ENCODE measurements around the gene MED26.
A peak's percentile ranks its signal among the peaks of the same experiment; 100 is the strongest.

MED26 gene

GRCh38 chr19:16661480-16662034 lies 33.6 kb upstream of the MED26 start:
- peak overlapping the region; percentile 67 for H3K27ac ChIP-seq

DNA sequence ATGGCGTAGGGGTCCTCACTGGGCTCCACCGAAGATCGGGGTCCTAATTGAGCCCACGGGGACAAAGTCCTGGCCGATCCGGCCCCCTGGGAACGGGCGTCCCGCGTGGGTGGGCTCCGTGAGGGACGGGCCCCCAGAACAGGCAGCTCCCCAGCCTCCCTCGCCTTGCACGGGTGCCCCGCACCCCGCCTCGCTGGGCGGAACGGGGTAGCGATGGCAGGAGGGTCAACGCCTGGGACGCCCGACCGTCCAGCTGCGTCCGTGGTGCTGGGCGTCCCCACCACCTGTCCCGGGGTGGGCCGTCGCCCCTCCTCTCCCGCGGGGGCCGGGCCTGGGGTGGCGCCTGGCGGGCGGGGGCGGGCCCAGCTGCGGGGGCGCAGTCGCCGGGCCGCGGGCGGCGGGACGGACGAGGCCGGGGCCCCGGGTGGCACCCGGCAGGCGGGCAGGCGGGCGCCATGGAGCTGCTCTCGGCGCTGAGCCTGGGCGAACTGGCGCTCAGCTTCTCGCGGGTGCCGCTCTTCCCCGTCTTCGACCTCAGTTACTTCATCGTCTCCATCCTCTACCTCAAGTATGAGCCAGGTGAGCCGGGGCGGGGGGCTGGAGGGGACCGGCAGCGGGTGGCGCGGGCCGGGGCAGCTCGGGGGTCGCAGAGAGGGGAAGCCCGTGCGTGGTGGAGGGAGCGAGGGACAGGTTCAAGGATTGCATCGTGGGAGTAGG lies 32.9 kb upstream of the MED26 start, which contains the start of gene TMEM38A:
TMEM38A (plus strand) TSS at position 377 of the 717 bp plus-strand sequence; CDS start at position 456, 79 bp downstream.
- H3K9me3 ChIP-seq (ENCODE audit: control insufficient read depth, low read length), result no peaks in the 10 kb centered on the region
- H3K27me3 ChIP-seq (ENCODE audit: control insufficient read depth, insufficient read depth, low read length), result no peaks in the 10 kb centered on the region
- peak within 1 kb of the TSS; percentile 96 for H2AFZ ChIP-seq
- H3K27ac ChIP-seq, result peak within 1 kb of the TSS; percentile 90
- peak within 1 kb of the TSS; percentile 100 for H3K4me2 ChIP-seq (ENCODE audit: low read length)
- TF ChIP-seq CTCF (IDR thresholded peaks at IDR 0.05), result no peak
- H3K36me3 ChIP-seq (ENCODE audit: control insufficient read depth, insufficient read depth, low read length), result no peaks in the 10 kb centered on the region
- peak within 1 kb of the TSS; percentile 98 for H3K4me3 ChIP-seq (ENCODE audit: low read depth, low read length)
- peaks cover 27% of the 10 kb centered on the region for H3K79me2 ChIP-seq
- peaks cover 2% of the 10 kb centered on the region for H3K4me1 ChIP-seq
- H3K9ac ChIP-seq, result no peak within 1 kb of the TSS

More at GRCh38 chr19:16661480-16662034, 33.6 kb upstream of the MED26 start:
- Histone ChIP-seq H3K79me2 (peaks cover 23% of the 10 kb centered on the region), H3K4me3 (ENCODE audit: low read depth, low read length) (peak overlapping the region; percentile 52), H3K36me3 (ENCODE audit: control insufficient read depth, insufficient read depth, low read length) (no peaks in the 10 kb centered on the region), H3K4me1 (peaks cover 2% of the 10 kb centered on the region), H2AFZ (peak overlapping the region; percentile 89), H3K9ac (no peak overlapping the region), H3K9me3 (ENCODE audit: control insufficient read depth, low read length) (no peaks in the 10 kb centered on the region), H3K4me2 (ENCODE audit: low read length) (peak overlapping the region; percentile 82), H3K27me3 (ENCODE audit: control insufficient read depth, insufficient read depth, low read length) (no peaks in the 10 kb centered on the region)
- TF ChIP-seq CTCF (IDR thresholded peaks at IDR 0.05), result no peak

- no peaks in the 10 kb centered on the region for H3K36me3 ChIP-seq (ENCODE audit: control insufficient read depth, insufficient read depth, low read length)
- TF ChIP-seq CTCF (IDR thresholded peaks at IDR 0.05), result peak; percentile 14
- peak within 1 kb of the TSS; percentile 100 for H3K4me2 ChIP-seq (ENCODE audit: low read length)
- no peaks in the 10 kb centered on the region for H3K27me3 ChIP-seq (ENCODE audit: control insufficient read depth, insufficient read depth, low read length)
- H3K4me3 ChIP-seq (ENCODE audit: low read depth, low read length), result peak within 1 kb of the TSS; percentile 98
- H3K27ac ChIP-seq, result peak within 1 kb of the TSS; percentile 90
- peak within 1 kb of the TSS; percentile 96 for H2AFZ ChIP-seq
- H3K4me1 ChIP-seq, result peaks cover 2% of the 10 kb centered on the region
- no peaks in the 10 kb centered on the region for H3K9me3 ChIP-seq (ENCODE audit: control insufficient read depth, low read length)
- H3K9ac ChIP-seq, result no peak within 1 kb of the TSS
- H3K79me2 ChIP-seq, result peaks cover 30% of the 10 kb centered on the region
These were observed 32.1 kb upstream of the MED26 start, which contains the start of gene SMIM7 for GRCh38 chr19:16659832-16660708. Gene SMIM7 (minus strand): TSS chr19:16660144. CDS start chr19:16660110, 34 bp downstream.

DNA sequence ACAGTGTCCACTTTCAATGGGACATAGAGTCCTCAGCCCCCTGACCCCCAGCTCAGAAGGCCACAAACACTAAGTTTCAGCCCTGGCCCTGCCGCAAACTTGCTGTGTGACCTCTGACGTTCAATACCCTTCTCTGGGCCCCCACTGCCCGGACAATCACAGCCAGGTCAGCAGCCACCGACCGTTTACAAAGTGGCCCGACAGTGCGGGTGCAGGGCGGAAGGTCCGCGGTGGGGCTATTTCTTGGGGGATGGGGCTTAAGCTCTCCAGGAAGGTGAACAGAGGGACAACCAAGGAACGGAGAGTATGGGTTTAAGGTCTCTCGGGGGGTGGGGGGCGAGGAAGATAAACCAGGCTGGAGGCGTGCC lies 31.4 kb upstream of the MED26 start:
- Histone ChIP-seq H3K36me3 (ENCODE audit: control insufficient read depth, insufficient read depth, low read length) (no peaks in the 10 kb centered on the region), H3K79me2 (peaks cover 32% of the 10 kb centered on the region), H2AFZ (peak overlapping the region; percentile 96), H3K4me1 (peaks cover 2% of the 10 kb centered on the region), H3K9ac (no peak overlapping the region), H3K9me3 (ENCODE audit: control insufficient read depth, low read length) (no peaks in the 10 kb centered on the region), H3K27me3 (ENCODE audit: control insufficient read depth, insufficient read depth, low read length) (no peaks in the 10 kb centered on the region), H3K4me3 (ENCODE audit: low read depth, low read length) (peak overlapping the region; percentile 98), H3K4me2 (ENCODE audit: low read length) (peak overlapping the region; percentile 100), H3K27ac (peak overlapping the region; percentile 90)
- TF ChIP-seq CTCF (IDR thresholded peaks at IDR 0.05), result no peak

Data from parathyroid adenoma (tissue), 2 donors.